Panc1 (cell line): ENCODE results near the gene TPM4.

ENCODE experiments used
- POLR2AphosphoS5 ChIP-seq: IDR thresholded peaks from 2 replicates; pipeline ENCODE4 v1.6.1; 2012; ENCODE audit warnings: mild to moderate bottlenecking, low read depth, low read length, moderate library complexity
- SIN3A ChIP-seq: IDR thresholded peaks from 2 replicates; pipeline ENCODE4 v1.6.1; 2012; ENCODE audit warnings: low read depth, mild to moderate bottlenecking, low read length, moderate library complexity, borderline replicate concordance; ENCODE audit not compliant: insufficient read depth
- TCF7L2 ChIP-seq: IDR thresholded peaks from 2 replicates; pipeline ENCODE4 v1.6.1; 2011; ENCODE audit warnings: mild to moderate bottlenecking, low read depth, low read length, inconsistent platforms
- TF ChIP-seq, protein P1 (sequence below): fragments of 450-650 bp; IDR thresholded peaks from 2 replicates; pipeline ENCODE4 v1.5.1; 2017; ENCODE audit warnings: mild to moderate bottlenecking

- TF ChIP-seq, protein P1, sequence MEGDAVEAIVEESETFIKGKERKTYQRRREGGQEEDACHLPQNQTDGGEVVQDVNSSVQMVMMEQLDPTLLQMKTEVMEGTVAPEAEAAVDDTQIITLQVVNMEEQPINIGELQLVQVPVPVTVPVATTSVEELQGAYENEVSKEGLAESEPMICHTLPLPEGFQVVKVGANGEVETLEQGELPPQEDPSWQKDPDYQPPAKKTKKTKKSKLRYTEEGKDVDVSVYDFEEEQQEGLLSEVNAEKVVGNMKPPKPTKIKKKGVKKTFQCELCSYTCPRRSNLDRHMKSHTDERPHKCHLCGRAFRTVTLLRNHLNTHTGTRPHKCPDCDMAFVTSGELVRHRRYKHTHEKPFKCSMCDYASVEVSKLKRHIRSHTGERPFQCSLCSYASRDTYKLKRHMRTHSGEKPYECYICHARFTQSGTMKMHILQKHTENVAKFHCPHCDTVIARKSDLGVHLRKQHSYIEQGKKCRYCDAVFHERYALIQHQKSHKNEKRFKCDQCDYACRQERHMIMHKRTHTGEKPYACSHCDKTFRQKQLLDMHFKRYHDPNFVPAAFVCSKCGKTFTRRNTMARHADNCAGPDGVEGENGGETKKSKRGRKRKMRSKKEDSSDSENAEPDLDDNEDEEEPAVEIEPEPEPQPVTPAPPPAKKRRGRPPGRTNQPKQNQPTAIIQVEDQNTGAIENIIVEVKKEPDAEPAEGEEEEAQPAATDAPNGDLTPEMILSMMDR = no peak
- TF ChIP-seq TCF7L2 (no peak), SIN3A (no peak), POLR2AphosphoS5 (no peak)
Measured at GRCh38 chr19:16127080-16127479, 50.8 kb downstream of the TPM4 start.
